Activated CD8-positive, alpha-beta memory T cell treated with anti-CD3 and anti-CD28 coated beads for 24 hours (primary cell): Measurements from ENCODE around the gene SLC24A3.
"Not testable (repeated sequence)": the region's sequence is repeated elsewhere in the genome, so short reads cannot be mapped to it uniquely, and the experiment has no call there.

Experiments used
- DNase-seq: peaks from one replicate; pipeline ENCODE4 v3.0.0-alpha.2; 2020

Gene SLC24A3

GRCh38 chr20:19727251-19727847 lies 514.9 kb downstream of the SLC24A3 start:
- DNase-seq = no peak

- no peak for DNase-seq
Observed at GRCh38 chr20:19729672-19730071, 517.2 kb downstream of the SLC24A3 start.

- no peak for DNase-seq
Observed at GRCh38 chr20:19730706-19731105, 518.3 kb downstream of the SLC24A3 start.

- no peak for DNase-seq
Observed at GRCh38 chr20:19734811-19735210, 522.4 kb downstream of the SLC24A3 start.

- DNase-seq = no peak
Observed at GRCh38 chr20:19735446-19735845, 523.0 kb downstream of the SLC24A3 start.

- DNase-seq = no peak
Observed at GRCh38 chr20:19737025-19737424, 524.6 kb downstream of the SLC24A3 start.

- no peak for DNase-seq
Observed at GRCh38 chr20:19738951-19739350, 526.5 kb downstream of the SLC24A3 start.

GRCh38 chr20:19739351-19739750 lies 526.9 kb downstream of the SLC24A3 start:
- DNase-seq = no peak

GRCh38 chr20:19740512-19740911 lies 528.1 kb downstream of the SLC24A3 start:
- DNase-seq = no peak

GRCh38 chr20:19741924-19742323 lies 529.5 kb downstream of the SLC24A3 start:
- DNase-seq = no peak

GRCh38 chr20:19742974-19743639 lies 530.7 kb downstream of the SLC24A3 start:
- no peak for DNase-seq

- no peak for DNase-seq
Observed at GRCh38 chr20:19743640-19743995, 531.2 kb downstream of the SLC24A3 start.

GRCh38 chr20:19745106-19745505 lies 532.7 kb downstream of the SLC24A3 start:
- DNase-seq = no peak

- no peak for DNase-seq
Observed at GRCh38 chr20:19745584-19745983, 533.1 kb downstream of the SLC24A3 start.

- no peak for DNase-seq
Observed at GRCh38 chr20:19746396-19746795, 534.0 kb downstream of the SLC24A3 start.

- DNase-seq = no peak
Observed at GRCh38 chr20:19747903-19748302, 535.5 kb downstream of the SLC24A3 start.

GRCh38 chr20:19748681-19749080 lies 536.2 kb downstream of the SLC24A3 start:
- DNase-seq = no peak

GRCh38 chr20:19749618-19750071 lies 537.2 kb downstream of the SLC24A3 start:
- DNase-seq = no peak

GRCh38 chr20:19750101-19750606 lies 537.7 kb downstream of the SLC24A3 start:
- no peak for DNase-seq

- no peak for DNase-seq
Observed at GRCh38 chr20:19750907-19751636, 538.6 kb downstream of the SLC24A3 start.

- not testable (repeated sequence) for DNase-seq
Observed at GRCh38 chr20:19754201-19754600, 541.8 kb downstream of the SLC24A3 start.

- DNase-seq = no peak
Observed at GRCh38 chr20:19756761-19757486, 544.5 kb downstream of the SLC24A3 start.

GRCh38 chr20:19757487-19758132 lies 545.2 kb downstream of the SLC24A3 start:
- DNase-seq = no peak
